Activated CD4-positive, CD25-positive, alpha-beta regulatory T cell (primary cell): ENCODE results near the gene ADPRS.

Experiments used
- DNase-seq, 4 experiments: peaks; one replicate each; lab custom pipeline; 2025; lab: John Stamatoyannopoulos, UW

Gene ADPRS, protein sequence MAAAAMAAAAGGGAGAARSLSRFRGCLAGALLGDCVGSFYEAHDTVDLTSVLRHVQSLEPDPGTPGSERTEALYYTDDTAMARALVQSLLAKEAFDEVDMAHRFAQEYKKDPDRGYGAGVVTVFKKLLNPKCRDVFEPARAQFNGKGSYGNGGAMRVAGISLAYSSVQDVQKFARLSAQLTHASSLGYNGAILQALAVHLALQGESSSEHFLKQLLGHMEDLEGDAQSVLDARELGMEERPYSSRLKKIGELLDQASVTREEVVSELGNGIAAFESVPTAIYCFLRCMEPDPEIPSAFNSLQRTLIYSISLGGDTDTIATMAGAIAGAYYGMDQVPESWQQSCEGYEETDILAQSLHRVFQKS

DNA sequence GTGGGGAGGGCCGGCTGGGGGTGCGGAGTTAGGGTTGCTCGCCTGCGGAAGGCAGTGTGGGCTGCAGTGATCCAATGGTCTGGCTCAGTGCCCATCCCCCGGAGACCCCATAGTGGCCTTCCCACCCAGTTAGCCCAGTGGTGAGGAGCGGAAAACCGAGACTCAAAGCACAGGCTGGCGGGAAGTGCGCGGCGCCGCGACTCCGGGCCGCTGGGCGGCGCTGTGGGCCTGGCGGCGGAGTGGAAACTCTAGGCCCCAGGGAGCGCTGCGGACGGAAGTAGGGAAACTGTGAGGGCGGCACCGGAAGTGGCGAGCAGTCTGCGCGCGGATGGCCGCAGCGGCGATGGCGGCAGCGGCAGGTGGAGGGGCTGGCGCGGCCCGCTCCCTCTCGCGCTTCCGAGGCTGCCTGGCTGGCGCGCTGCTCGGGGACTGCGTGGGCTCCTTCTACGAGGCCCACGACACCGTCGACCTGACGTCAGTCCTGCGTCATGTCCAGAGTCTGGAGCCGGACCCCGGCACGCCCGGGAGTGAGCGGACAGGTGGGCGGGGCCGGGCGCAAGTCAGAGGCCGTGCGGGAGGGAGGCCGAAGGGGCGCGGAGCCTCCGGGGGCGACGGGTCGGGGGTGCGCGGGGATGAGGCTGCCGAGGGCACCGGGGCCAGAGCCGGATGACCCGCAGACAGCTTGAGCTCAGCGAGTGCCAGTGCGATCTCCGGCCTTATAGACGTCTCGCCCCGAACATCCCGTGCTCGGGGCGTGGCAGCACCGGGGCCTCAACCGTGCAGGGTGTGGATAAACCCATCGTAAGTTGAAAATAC lies at the start of gene ADPRS:
Gene ADPRS, plus strand, starts transcription at position 316 of the 816 bp plus-strand sequence. Its CDS starts 13 bp downstream, at position 329.
- peak; percentile 76 to 83 (median 80) for DNase-seq

DNA sequence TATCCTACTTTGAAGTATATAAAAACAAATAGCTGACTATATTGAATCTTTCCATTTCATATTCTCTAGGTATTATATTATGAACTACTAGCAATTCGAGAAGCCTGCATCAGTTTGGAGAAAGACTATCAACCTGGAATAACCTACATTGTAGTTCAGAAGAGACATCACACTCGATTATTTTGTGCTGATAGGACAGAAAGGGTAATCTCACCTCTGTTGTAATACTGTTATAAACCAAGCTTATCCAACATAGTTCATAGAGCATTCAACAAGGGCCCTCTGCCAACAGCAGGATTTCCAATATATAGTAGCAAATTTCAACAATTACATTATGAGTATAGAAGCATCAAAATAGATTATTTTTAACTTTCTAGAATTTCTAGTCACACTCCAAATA lies 48.5 kb upstream of the ADPRS start:
- DNase-seq: no peak

DNA sequence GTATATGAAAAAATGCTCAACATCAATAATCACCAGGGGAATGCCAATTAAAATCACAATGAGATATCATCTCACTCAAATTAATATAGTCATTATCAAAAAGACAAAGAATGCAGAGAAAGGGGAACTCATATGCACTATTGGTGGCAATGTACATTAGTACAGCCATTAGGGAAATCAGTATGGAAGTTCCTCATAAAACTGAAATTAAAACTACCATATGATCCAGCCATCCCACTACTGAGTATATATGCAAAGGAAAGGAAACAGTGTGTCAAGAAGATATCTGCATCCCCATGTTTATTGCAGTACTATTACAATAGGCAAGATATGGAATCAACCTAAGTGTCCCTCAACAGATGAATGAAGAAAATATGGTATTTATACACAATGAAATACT lies 36.9 kb upstream of the ADPRS start:
- no peak for DNase-seq

DNA sequence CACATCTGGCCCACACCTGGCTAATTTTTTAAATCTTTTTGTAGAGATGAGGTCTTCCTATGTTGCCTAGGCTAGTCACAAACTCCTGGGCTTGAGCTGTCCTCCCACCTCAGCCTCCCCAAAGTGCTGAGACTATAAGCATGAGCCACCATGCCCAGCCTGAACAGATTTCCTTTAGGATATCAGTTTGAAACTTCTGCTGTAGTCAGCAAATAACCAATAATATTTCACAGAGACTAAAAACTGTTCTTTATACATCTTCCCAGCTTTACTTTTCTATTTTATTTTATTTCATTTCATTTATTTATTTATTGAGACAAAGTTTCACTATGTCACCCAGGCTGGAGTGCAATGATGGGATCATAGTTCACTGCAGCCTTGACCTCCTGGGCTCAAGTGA lies 34.7 kb upstream of the ADPRS start:
- DNase-seq: no peak

DNA sequence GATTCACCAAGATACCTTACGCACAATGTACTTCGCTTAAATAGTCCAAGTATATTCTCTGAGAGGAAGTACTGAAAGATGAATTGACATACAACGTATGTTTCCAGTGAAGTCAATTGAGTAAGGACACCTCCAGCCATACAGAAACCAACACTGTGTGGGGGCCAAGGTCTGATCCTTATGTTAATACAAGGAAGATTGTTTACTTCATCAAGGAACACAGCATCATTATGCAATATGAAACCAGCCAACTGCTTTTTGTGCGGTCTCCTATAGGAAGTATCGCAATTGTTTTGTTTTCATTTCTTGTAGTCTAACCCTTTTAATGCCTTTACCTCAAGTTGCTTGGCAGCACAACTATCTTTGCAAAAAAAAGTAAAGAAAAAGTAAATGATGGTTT lies 33.0 kb upstream of the ADPRS start:
- no peak for DNase-seq

DNA sequence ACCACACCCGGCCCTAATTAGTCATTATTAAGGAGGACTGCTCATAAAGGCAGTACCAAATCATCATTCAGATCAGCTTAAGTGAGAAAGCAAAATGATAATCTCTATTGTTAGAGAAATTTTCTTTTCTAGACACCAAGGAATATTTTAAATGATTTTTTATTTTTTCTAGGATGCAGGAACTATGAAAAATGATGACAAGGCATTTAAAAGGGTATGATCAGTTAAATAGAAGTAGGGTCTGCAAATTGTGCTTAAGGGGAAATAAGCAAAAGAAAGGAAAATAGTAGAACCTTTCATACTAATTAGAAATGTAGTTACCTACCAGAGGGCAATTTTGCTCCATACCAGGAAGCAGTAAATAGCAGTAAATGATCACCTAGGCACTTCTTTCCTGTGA lies 26.4 kb upstream of the ADPRS start:
- no peak for DNase-seq

DNA sequence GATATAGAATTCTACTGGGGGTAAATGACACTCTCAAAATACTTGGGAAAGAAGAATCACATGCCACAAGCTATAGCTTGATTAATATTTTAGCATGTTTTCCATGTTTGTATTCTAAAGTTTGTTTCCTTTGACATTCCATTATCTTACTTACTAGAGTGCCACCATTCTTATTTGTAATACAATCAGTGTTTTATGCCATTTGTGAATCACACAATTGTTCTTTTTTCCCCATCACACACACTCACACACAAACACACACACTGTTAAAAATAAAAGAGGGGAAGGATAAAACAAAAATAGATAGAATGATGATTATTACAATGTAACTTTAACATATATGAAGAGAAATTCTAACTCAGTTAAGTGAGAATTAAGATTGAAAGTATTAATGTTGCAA lies 20.8 kb upstream of the ADPRS start:
- no peak for DNase-seq

DNA sequence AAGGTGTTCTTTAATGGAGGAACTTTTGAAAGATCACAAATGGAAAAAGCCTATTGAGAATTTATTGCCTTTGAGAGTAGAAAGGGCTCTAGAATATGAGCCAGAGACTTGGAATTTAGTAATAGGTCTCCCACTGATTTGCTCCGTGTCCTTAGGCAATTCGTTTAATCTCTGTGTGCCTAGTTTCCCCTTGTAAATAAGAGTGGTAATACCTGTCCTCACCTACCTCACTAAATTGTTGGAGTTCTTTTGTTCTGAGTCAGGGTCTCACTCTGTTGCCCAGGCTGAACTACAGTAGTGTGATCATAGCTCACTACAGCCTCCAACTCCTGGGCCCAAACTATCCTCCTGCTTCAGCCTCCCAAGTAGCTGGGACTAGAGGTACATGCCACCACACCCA lies 19.8 kb upstream of the ADPRS start:
- no peak for DNase-seq

DNA sequence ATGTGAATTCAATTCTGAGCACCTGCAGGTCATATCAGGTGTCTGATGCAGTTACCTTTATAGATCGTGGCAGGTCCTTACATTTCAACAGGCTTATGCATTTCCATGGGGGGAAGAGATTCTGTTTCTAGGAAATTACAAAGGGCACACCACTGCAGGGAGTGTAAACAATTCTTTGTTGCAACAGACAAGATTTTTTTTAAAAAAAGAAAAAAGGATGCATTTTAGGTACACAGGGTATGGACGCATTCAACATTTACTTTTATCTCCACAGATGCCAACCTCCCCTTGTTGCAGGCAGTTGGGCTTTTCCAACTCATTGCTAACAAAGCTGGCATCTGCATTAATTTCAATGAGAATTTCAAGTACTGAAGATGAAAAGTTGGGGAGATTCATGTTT lies 18.3 kb upstream of the ADPRS start:
- no peak for DNase-seq

DNA sequence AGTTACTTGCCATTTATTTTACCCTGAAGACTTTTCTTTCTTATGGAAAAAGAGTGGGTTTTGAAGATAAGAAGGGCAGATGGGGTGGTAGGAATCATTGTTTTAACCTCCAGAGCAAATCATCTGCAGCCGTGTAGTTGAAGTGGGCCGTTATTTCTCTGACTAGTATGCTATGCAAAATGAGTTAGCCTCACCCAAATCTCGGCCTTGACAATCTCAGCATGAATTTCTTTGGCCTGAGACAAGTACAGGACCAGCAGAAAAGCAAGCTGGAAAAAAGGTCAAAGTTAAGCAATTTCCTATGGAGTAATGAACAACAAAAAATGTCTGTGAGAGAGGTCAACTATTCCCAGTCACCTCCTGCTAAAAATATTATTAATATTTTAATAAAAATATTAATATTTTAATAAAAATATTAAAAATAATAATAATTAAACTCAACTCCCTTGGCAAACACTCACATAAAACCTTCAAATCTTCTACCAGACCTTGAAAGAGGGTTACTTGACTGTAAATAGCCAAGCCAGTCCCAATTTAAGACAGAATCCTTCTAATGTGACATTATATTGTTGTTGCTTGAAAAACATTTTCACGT lies 11.6 kb upstream of the ADPRS start:
- DNase-seq: no peak

DNA sequence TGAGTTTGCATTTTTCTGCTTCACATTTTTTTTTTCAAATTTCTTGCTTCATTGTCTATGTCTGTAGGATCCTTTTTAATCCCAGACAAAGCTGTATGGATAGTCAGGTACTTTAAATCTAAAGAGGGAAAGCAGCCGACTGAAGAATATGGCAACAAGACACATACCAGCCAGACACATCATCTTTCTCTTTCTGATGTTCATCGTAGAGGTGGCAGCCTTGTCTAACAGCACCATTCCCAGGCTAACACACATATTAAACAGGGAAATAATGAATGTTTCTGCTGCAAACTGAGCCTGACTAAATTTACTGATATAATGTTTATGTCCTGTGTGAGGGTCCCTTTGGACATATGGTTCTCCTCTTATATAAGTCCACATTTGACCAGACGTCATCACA lies 8.5 kb upstream of the ADPRS start:
- no peak for DNase-seq

DNA sequence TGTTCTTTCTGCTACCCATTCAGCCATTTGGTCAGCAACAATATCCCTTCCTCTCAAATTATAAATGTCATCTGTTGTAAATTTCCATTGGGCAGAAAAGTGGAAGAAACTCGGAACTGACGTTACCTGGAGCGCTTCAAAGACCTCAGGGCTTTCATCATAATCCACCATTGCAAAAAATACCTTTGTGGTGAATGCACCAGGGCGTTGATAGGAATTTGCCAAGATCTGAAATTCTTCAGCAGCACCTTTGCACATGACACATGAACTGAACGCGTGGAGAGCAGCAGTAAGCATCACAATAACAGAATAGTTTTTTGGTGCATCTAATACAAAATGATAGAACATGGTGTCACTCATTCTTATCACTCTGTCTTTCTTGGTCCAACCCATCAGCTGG lies 7.9 kb upstream of the ADPRS start:
- no peak for DNase-seq

DNA sequence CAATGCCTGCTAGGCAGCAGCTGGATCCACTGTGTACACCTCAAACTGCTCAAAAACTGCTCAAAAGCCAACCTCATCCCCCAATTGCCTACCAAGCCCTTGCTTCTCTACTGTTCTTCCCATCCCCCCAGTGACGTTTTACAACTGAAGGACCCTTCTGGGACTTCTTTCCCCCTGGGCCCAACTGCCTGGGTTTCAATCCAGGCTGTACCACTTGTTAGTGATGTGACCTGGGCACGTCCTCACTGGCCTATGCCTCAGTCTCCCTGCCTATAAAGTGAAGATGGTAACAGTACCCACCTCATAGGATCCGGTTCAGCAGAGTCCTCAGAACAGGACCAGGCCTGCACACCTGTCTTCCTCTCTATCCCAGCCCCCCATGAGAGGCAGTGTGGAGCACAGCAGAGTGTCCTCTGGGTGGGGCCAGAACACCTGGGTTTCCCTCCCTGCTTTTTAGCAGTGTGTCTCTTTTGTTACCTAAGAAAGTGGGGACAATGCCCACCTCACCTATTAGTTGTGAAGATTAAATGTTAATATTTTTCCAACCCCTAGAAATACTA lies 6.7 kb upstream of the ADPRS start:
- no peak for DNase-seq

DNA sequence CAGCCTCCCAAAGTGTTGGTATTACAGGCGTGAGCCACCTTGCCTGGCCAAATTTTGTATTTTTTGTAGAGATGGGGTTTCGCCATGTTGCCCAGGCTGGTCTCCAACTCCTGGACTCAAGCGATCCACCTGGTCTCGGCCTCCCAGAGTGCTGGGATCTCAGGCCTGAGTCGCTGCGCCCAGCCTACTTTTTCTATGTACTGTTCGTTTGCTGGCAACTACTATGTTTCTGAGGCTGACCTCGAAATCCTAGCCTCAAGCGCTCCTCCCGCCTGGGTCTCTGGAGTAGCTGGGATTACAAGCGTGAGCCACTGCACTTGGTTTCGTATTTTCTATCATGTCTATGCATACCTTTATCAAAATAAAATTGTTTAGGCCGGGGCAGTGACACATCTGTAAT lies 5.5 kb upstream of the ADPRS start:
- DNase-seq: no peak

DNA sequence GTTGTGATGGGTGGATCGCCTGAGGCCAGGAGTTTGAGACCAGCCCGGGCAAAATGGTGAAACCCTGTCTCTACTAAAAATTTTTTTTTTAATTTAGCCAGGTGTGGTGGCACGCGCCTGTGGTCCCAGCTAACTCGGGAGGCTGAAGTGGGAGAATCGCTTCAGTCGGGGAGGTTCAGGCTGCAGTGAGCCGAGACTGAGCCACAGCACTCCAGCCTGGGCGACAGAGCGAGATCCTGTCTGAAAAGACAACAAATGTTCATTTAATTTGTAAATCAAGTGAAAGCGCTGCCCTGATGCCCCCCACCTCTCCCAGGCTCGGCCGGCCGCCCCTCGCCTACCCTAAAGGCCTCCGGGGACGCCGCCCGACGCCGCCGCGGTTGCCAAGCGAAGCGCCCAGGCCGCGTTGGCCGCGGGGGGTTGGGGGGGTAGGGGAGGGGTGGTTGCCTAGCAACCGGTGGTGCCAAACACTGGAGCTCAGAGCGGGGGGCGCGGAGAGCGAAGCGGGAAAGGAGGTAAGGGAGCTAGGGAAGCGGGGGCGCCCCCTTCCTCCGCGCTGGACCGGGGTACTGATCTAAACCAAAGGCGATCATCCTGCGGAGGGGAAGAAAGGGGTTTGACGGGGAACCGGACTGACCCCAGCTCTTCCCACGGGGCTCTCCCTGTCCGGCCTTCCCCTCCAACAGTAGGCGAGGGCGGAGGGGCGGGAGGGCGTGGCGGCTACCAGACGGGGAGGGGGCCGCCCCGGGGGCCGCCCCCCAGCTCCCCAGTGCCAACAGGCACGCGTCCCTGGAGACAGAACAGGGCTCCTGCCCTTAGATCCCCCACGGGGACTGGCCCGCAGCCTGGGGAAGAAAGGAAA lies 4.8 kb upstream of the ADPRS start, which contains the start of gene TEKT2:
Gene TEKT2, plus strand, starts transcription at position 460 of the 862 bp plus-strand sequence. CDS start 828 bp downstream, outside the sequence.
- DNase-seq: no peak

DNA sequence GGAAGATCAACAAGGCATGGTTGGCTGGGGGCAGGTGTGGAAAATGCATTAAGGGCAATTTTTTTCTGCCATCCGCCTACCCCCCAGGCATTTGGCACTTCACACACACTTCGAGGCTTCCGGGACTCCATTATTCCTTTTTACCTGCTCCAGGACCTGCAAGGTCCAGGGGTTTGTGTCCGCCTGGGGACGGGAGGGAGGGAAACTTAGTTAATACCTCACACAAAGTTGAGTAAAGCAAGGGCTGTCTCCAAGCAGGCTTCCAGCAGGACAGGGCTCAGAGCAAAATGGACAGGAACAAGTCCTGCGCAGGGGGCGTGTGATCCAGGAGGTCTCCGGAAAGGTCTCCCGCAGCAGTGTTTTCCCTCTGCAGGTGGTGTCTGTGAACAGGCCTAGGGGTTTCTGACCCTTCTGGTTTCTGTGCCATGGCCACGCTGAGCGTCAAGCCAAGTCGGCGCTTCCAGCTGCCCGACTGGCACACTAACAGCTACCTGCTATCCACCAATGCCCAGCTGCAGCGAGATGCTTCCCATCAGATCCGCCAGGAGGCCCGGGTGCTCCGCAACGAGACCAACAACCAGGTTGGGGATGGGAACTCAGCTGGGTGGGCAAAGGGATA lies 4.1 kb upstream of the ADPRS start:
- DNase-seq: no peak

DNA sequence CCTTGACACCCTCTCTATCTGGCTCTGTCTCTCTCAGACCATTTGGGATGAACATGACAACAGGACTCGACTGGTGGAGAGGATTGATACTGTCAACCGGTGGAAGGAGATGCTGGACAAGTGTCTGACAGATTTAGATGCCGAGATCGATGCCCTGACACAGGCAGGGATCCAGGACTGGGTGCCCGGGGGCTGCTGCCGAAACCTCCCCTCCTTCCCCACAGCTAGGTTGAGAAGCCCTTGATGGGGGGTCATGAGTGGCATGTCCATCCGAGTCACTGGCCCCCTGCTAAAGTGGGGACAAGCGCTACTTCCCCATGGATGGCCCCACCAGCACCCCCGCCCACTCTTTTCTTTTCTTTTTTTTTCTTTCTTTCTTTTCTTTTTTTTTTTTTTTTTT lies 3.6 kb upstream of the ADPRS start:
- no peak for DNase-seq

DNA sequence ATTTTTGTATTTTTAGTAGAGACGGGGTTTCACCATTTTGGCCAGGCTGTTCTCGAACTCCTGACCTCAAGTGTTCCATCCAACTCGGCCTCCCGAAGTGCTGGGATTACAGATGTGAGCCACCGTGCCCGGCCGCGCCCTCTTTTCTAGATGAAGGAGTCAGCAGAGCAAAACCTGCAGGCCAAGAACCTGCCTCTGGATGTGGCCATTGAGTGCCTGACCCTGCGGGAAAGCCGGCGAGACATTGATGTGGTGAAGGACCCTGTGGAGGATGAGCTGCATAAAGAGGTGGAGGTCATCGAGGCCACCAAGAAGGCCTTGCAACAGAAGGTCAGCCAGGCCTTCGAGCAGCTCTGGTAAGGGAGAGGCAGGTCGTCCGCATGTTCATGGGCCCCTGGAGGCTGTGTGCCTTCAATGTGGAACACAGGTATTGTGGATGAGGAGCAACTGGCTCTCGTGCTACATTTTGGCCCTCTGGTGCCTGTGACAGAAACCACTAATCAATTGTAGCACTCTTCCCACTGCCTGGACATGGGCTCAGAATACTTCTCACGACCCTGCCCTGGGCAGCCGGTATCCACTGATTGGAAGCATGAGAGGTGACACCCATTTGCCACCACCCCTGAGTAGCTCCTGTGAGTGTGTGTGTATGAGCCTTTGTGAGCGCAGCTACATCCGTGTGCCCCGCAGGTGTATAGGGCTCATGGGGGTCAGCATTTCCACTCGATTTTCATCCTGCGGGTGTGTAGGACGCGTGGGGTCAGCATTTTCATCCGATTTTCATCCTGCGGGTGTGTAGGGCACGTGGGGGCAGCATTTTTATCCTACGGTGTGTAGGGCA lies 2.8 kb upstream of the ADPRS start:
- DNase-seq: no peak

DNA sequence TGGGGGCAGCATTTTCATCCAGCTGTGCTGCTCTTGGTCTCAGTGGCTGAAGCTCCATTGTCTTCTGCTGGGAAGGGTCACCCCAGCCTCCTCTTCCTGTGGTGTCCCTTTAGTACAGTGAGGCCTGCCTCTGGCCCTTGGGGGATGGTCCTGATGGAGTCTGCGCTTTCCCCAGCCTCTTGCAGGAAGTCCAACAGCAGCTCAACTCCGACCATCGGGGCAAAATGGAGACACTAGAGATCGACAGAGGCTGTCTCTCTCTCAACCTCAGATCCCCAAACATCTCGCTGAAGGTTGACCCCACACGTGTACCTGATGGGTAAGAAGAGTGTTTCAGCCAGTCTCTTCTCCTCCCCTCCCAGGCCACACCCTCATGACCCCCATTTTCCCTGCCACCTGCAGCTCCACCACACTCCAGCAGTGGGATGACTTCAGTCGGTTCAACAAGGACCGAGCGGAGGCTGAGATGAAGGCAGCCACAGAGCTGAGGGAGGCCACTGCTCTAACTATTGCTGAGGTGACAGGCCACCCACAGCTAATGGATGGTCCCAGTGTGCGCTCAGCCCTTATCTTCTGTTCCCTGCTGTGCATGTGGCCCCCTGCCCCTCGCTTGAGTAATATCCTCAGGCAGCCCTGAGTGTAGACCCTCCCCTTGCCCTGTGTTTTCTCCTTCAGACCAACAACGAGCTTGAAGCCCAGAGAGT lies 2.0 kb upstream of the ADPRS start:
- no peak for DNase-seq
